ENCODE data around the gene SLC66A1. TPM values are rescaled to one million over a fixed set of nuclear protein-coding genes. Genes with fewer than 3 reads are reported as not detected.

The SLC66A1 gene
- total and polyA plus RNA-seq, 9 of the 15 experiments (the other 6 are each of a cell fraction or from before 2014, with no cell fraction given) = 1.2 to 40.8 (median 18.6) TPM

- TF ChIP-seq ZNF239 (CRISPR knock-in tag; IDR thresholded peaks at IDR 0.05) = no peak
- no peak for TF ChIP-seq ERF (CRISPR knock-in tag; IDR thresholded peaks at IDR 0.05)
- TF ChIP-seq KDM2B (CRISPR knock-in tag; IDR thresholded peaks at IDR 0.05) = no peak
- TF ChIP-seq ZNF668 (CRISPR knock-in tag; IDR thresholded peaks at IDR 0.05) = no peak
- TF ChIP-seq CBX8 (IDR thresholded peaks at IDR 0.05; ENCODE audit: borderline replicate concordance, extremely low read depth, low read depth, low read length, poor library complexity, severe bottlenecking) = no peak
- peak; percentile 49; the same call in 1 of the 2 replicates for TF ChIP-seq SPI1 (IDR thresholded peaks at IDR 0.05; ENCODE audit: borderline replicate concordance, low read depth, low read length)
- no peak for TF ChIP-seq ZNF318 (IDR thresholded peaks at IDR 0.05; ENCODE audit: borderline replicate concordance in 1 of 2, low read depth in 1 of 2)
- TF ChIP-seq SMARCB1 (IDR thresholded peaks at IDR 0.05; ENCODE audit: insufficient read length, low read depth) = no peak
- TF ChIP-seq RBM25 (IDR thresholded peaks at IDR 0.05; ENCODE audit: low read depth, low read length, severe bottlenecking) = peak; percentile 96
- TF ChIP-seq CHD1 (IDR thresholded peaks at IDR 0.05; ENCODE audit: low read length) = no peak
- no peak for TF ChIP-seq CREB1 (IDR thresholded peaks at IDR 0.05)
- no peak for TF ChIP-seq CREB1 (CRISPR knock-in tag; IDR thresholded peaks at IDR 0.05)
- no peak for TF ChIP-seq ZNF217 (CRISPR knock-in tag; IDR thresholded peaks at IDR 0.05)
- no peak for TF ChIP-seq ZBTB5 (IDR thresholded peaks at IDR 0.05)
- no peak for TF ChIP-seq RBM22 (IDR thresholded peaks at IDR 0.05; ENCODE audit: low read depth, low read length, poor library complexity, severe bottlenecking)
These were observed 14.0 kb downstream of the SLC66A1 start (continued) for GRCh38 chr1:19325958-19326747.

Measured in K562 (cell line).